ENCODE data around the gene KCNJ6.
"Not testable (repeated sequence)": the region's sequence is repeated elsewhere in the genome, so short reads cannot be mapped to it uniquely, and the experiment has no call there.

Gene KCNJ6

DNA sequence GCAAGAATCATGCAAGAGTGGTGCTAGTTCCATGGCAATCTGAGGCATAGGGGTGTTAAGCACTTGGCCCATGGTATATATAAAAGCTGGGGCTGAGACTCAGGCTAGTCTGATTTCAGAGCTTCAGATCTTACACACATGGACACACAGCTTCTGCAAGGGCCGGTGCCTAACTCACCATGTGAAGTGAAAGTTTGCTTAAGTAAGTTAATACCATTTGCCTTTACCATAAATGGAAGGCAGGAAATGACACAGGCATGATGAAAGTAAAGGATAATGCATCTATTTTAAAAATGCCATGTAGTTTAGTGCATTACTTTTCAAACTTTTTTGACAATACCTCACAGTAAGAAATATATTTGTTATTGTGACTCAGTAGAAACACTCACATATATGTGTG is 122.6 kb downstream of the KCNJ6 start:
- DNase-seq (ENCODE audit: low read depth, low spot score), result peak; percentile 7
- H3K4me3 ChIP-seq (ENCODE audit: low read length), result no peak overlapping the region

DNA sequence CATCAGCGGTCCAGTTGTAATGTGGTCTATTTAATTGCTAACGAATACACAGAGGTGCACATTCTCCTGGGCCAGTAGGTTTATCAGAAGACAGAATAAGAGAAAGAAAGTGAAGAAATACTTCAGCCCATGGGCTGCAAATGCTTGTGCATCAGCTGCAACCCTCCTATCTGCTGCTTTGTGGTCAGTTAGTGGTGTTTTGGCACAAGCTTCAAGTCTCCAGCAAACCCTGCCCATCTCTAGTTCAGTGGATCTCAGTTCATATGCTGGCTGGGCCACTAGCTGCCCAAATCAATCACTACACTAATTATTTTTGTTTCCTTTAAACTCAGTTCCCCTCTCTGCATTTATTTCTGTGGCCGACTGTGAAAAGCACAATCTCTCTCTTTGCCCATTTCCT is 124.2 kb downstream of the KCNJ6 start:
- H3K4me3 ChIP-seq (ENCODE audit: low read length), result no peak overlapping the region
- no peak for DNase-seq (ENCODE audit: low read depth, low spot score)

DNA sequence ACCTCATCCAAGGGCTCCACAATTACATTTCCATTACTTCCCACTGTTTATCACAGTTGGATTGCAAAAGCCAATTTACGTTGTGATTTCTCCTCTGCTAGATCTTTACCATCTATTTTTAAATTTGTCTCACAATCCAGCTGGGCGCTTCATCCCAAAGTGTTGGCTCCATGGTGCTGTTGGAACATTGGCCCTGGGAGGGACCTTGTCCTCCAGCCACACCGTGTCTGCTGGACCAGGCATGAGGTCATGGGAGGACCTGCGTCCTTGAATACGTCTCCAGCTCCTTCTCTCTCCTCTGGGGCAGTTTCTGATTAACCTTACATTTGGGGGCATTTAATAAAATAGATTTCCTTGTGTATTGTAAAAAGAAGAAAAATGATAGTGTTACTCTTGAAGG is 125.4 kb downstream of the KCNJ6 start:
- DNase-seq (ENCODE audit: low read depth, low spot score), result no peak
- no peak overlapping the region for H3K4me3 ChIP-seq (ENCODE audit: low read length)

DNA sequence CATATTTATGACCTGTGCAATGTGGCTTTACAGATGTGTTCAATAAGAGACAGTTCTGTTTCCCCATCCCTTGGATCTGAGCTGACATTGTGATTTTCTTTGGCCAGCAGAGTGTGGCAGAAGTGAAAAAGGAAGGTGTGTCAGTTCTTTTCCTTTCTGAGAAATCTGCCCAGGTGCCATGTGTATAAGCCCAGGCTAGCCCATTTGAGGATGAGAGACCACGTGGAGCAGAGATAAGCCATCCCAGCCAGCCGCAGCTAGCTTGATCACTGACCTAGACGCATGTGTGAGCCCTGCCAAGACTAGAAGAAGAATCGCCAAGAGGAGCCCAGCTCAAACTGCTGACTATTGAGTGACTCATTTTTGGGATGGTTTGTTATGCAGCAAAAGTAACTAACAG is 127.8 kb downstream of the KCNJ6 start:
- no peak for DNase-seq (ENCODE audit: low read depth, low spot score)

DNA sequence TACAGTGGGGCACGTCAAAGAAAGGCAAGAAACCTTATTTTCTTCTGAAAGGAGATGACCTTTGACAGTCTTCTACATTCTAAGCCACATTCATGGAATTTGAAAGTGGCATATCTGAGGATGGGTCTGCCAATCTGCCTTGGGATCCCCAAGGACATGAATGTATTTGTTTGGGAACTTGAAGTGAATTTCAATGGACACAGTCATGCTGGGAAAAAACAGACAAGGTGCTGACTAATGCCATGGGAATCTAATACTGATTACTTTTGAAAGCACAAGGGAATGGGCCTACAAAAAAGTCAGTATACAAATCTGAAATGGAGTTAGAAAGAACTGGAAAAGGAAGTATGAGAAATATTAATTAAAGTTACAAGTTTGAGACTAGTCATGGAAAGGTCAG is 128.8 kb downstream of the KCNJ6 start:
- no peak for DNase-seq (ENCODE audit: low read depth, low spot score)
- no peak overlapping the region for H3K4me3 ChIP-seq (ENCODE audit: low read length)

More for the DNA sequence above, 127.8 kb downstream of the KCNJ6 start:
- H3K4me3 ChIP-seq (ENCODE audit: low read length), result no peak overlapping the region

DNA sequence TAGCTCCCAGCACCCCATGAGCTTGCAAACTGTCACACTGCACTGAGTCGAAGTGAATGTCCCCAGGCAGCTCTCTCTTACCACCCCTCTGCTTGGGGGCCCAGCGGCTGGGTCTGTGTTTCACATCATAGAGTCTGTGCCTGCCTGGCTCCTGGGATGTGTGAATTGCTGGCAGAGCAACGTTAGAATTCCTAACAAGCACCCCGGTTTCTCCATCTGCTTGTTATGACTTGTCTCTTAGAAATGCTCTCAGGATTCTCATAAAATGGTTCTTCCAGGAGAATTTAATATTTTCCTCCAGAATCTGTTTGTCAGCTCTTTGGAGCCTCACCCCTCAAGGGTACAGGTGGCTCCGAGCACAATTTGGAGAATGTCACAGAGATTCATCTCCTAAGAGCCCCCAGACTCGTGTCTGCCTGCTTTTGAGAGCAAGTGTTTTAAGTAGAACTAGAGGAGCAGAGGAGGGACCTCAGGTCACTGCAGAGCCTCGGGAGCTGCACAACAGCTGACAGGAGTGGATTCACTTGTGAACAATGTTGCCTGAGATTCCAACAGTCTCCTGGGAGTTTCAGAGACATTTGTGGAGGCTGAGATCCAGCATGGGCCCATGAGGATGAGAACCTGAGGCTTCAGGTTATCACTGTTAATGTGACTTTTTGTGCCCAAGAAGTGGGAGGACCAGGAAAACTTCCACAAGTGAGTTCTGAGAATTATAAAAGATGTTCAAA is 131.5 kb downstream of the KCNJ6 start:
- no peak overlapping the region for H3K4me3 ChIP-seq (ENCODE audit: low read length)
- DNase-seq (ENCODE audit: low read depth, low spot score), result no peak

- no peak for DNase-seq (ENCODE audit: low read depth, low spot score)
- no peak overlapping the region for H3K4me3 ChIP-seq (ENCODE audit: low read length)
These were observed 133.2 kb downstream of the KCNJ6 start for GRCh38 chr21:37783016-37783415.

DNA sequence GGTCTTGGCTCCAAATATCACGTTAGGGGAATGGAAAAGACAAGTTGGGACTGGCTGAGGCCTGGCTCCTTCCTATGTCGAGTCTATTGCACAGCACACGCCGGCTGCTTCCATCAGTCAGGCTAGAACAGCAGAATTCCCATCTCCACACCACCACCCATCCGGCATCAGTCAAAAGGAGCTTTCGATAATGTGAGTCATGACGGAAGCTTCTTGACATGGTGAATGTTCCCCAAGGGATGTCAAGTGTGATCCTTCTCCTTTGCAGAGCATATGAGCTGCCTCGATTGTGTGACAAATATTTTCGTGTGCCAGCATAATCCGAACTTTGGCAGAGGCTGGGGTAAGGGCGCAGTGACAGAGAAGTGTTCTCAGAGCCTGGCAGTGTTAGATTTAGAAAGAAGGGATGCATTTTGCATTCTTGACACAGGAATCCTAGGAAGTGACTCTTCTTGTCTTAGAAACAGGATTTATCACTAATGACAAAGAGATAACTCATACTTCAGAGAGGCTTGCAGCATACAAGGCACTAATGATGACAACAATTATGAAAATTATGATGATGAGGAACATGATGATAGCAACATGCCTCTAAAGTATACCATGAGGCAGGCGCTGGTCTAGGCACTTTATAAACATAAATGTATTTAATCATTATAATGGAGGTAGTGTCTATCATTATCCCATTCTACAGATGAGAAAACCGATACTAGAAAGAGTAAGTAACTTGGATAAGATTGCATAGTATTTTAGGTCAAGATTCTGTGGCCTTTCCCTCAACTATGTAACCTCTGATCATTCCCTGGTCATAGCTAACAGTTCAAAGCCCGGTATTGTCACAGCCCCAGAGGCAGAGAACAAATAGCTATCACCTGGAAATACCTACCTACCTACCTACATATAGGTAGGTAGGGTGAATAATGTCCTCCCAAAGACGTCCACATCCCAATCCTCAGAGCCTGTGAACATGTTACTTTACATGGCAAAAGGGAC is 135.0 kb downstream of the KCNJ6 start:
- no peak overlapping the region for H3K4me3 ChIP-seq (ENCODE audit: low read length)
- no peak for DNase-seq (ENCODE audit: low read depth, low spot score)

GRCh38 chr21:37771181-37771580 is 145.1 kb downstream of the KCNJ6 start:
- DNase-seq (ENCODE audit: low read depth, low spot score), result no peak
- no peak overlapping the region for H3K4me3 ChIP-seq (ENCODE audit: low read length)

DNA sequence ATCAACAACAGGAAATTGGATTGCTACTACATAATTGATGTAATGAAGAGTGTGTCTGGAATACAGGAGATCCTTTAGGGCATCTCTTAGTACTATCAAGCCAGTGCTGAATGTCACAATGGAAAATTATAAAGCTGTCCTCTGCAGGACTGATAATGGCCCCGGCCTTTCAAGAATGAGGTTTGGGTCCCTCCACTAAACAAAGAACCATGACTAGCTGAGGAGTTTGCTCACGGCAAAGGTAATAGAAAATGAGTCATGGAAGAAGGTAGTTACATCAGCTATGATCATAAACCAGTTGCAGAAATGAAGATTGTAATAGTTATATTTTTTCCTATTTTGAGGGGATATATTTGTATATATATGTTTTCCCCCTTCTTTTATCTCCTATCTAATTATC is 145.8 kb downstream of the KCNJ6 start:
- DNase-seq (ENCODE audit: low read depth, low spot score), result no peak
- no peak overlapping the region for H3K4me3 ChIP-seq (ENCODE audit: low read length)

DNA sequence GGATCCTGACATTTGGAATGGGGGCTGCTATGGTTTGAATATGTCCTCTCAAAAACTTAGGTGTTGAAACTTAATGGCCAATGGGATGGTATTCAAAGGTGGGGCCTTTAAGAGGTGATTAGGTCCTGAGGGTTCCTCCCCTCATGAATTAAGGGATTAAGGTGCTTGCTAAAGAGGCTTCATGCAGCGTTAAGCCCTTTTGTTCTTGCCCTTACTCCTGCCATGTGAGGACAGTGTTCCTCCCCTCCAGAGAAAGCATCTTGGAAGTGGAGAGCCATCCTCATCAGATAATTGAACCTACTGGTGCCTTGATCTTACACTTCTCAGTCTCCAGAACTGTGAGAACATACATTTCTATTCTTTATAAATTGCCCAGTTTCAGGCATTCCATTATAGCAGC is 146.6 kb downstream of the KCNJ6 start:
- H3K4me3 ChIP-seq (ENCODE audit: low read length), result no peak overlapping the region
- no peak for DNase-seq (ENCODE audit: low read depth, low spot score)

DNA sequence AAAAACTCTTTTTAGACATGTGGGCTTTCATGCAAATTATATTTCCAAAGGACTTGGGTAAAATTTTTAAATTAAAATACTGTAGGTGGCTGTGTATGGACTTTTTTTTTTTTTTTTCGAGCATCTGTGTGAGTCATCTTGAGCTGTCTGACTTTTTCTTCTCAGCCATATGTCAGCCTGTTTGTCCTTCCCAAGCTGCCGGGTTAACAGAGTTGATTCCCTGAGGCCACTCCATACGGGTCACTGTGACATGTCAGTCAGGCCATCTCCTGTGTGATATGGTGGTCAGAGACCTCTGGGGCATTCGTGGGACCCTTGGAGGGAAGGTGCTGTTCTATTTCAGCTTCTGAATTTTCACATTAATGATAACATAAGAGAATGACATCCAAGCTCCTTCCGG is 148.3 kb downstream of the KCNJ6 start:
- H3K4me3 ChIP-seq (ENCODE audit: low read length), result no peak overlapping the region
- no peak for DNase-seq (ENCODE audit: low read depth, low spot score)

- no peak for DNase-seq (ENCODE audit: low read depth, low spot score)
- H3K4me3 ChIP-seq (ENCODE audit: low read length), result no peak overlapping the region
These were observed 150.1 kb downstream of the KCNJ6 start for GRCh38 chr21:37766129-37766528.

DNA sequence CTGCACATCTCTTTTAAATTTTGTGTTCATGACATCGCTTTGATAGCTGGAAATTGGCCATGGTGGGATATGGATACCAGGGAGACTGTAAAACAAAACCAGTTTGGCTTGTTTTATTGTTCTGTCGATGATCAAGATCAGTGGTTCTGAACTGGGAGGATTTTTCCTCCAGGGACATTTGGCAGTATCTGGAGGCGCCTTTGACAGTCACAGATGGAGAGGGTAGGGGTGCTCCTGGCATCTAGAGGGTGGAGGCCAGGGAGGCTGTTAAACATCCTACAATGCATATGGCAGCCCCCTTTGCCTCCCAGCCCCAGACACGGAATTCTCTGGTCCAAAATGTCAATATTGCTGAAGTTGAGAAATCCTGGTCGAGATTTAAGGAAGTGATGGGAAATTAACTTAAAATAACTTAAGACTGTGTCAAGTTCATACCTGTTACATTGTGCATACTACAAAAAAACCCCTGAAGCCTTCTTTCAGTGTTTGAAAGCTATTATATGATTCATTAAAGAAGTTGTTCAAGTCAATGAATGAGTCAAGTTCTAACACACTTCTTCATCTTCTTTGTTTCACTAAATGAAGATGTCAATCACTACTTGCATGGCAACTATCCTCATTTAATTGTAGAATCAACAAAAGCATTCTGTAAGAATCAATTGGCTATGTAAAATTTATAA is 150.9 kb downstream of the KCNJ6 start:
- H3K4me3 ChIP-seq (ENCODE audit: low read length), result no peak overlapping the region
- no peak for DNase-seq (ENCODE audit: low read depth, low spot score)

- no peak for DNase-seq (ENCODE audit: low read depth, low spot score)
- H3K4me3 ChIP-seq (ENCODE audit: low read length), result no peak overlapping the region
These were observed 151.6 kb downstream of the KCNJ6 start for GRCh38 chr21:37764691-37765090.

- DNase-seq (ENCODE audit: low read depth, low spot score), result no peak
These were observed 153.0 kb downstream of the KCNJ6 start for GRCh38 chr21:37763298-37763697.

GRCh38 chr21:37762606-37763005 is 153.7 kb downstream of the KCNJ6 start:
- DNase-seq (ENCODE audit: low read depth, low spot score), result no peak
- no peak overlapping the region for H3K4me3 ChIP-seq (ENCODE audit: low read length)

More at GRCh38 chr21:37763298-37763697, 153.0 kb downstream of the KCNJ6 start:
- H3K4me3 ChIP-seq (ENCODE audit: low read length), result no peak overlapping the region

- DNase-seq (ENCODE audit: low read depth, low spot score), result not testable (repeated sequence)
These were observed 154.9 kb downstream of the KCNJ6 start for GRCh38 chr21:37761406-37761805.

GRCh38 chr21:37759777-37760176 is 156.5 kb downstream of the KCNJ6 start:
- no peak for DNase-seq (ENCODE audit: low read depth, low spot score)
- no peak overlapping the region for H3K4me3 ChIP-seq (ENCODE audit: low read length)

More at GRCh38 chr21:37761406-37761805, 154.9 kb downstream of the KCNJ6 start:
- H3K4me3 ChIP-seq (ENCODE audit: low read length), result not testable (repeated sequence)

DNA sequence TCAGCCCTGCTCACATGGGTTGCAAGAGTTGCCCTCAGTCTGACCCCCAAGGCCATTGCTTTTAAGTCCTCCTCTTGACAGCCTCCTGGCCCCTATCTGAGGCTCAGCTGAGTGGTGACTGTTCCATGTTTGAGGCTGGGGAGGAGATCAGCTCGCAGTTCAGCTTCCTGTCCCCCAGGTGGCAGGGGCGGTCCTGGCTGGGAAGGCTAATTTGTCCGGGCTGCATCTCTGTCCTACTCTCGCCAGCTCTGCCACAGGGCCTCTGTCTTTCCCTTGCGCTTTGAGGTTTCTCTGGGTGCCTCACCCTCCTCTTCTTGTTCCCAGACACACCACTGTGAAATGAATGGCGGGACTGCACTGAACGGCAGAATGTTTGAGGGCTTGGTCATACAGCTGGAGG is 157.3 kb downstream of the KCNJ6 start:
- no peak overlapping the region for H3K4me3 ChIP-seq (ENCODE audit: low read length)
- DNase-seq (ENCODE audit: low read depth, low spot score), result peak; percentile 11

Measured in Jurkat, Clone E6-1 (cell line).